GM12874 (cell line): ENCODE measurements around the gene EN2.

ENCODE experiments used
- CTCF ChIP-seq: IDR thresholded peaks from 2 replicates; pipeline ENCODE4 v1.5.1; 2011; ENCODE audit warnings: low read depth, mild to moderate bottlenecking, control low read depth, low read length, moderate library complexity; ENCODE audit not compliant: insufficient read depth

EN2 gene

GRCh38 chr7:155414547-155415492, 43.1 kb upstream of the EN2 start:
- no peak for TF ChIP-seq CTCF

- no peak for TF ChIP-seq CTCF
These were observed 41.1 kb upstream of the EN2 start for GRCh38 chr7:155416646-155417380.

GRCh38 chr7:155418304-155418703, 39.6 kb upstream of the EN2 start:
- no peak for TF ChIP-seq CTCF

GRCh38 chr7:155418941-155419755, 38.8 kb upstream of the EN2 start:
- no peak for TF ChIP-seq CTCF

GRCh38 chr7:155420116-155420515, 37.8 kb upstream of the EN2 start:
- no peak for TF ChIP-seq CTCF

GRCh38 chr7:155422151-155422550, 35.8 kb upstream of the EN2 start:
- TF ChIP-seq CTCF, result no peak
